PC-9 (cell line): ENCODE measurements around the gene ATP4A. TPM values are rescaled to one million over a fixed set of nuclear protein-coding genes. Genes with fewer than 3 reads are reported as not detected.
"Not testable (repeated sequence)": the region's sequence is repeated elsewhere in the genome, so short reads cannot be mapped to it uniquely, and the experiment has no call there.

Experiments
- BruUV-seq: library from RNA; stranded (reverse); fragments of 400-500 nt; replicated peaks from 2 replicates; lab custom pipeline; 2021; lab: Mats Ljungman, UMichigan
- CTCF ChIA-PET: fragments of 300-600 bp; sonication (Branson Sonifier 250); formaldehyde crosslinking; loops from one replicate; lab custom pipeline; 2022; ENCODE audit warnings: antibody characterized with exemption; lab: Charles Lee
- POLR2A ChIA-PET: fragments of 300-600 bp; sonication (Branson Sonifier 250); formaldehyde crosslinking; loops from one replicate; lab custom pipeline; 2022; ENCODE audit warnings: antibody characterized with exemption; ENCODE audit not compliant: unreplicated experiment; lab: Charles Lee
- DNase-seq, 2 experiments: peaks; one replicate each; pipeline versions ENCODE4 v3.0.0 to v3.0.0-alpha.2; 2015 to 2022; ENCODE audit warnings: mixed read lengths in 1 of 2
- H2AFZ ChIP-seq: fragments of 200-600 bp; sonication (generic); 2 replicates; pipeline ENCODE4 v1.8.1; 2017; ENCODE audit warnings: antibody characterized with exemption
- H3F3A ChIP-seq: fragments of 200-600 bp; sonication (generic); 2 replicates; pipeline ENCODE4 v1.8.1; 2017; ENCODE audit warnings: antibody characterized with exemption, mild to moderate bottlenecking, low read depth; ENCODE audit not compliant: insufficient read depth
- H3K27ac ChIP-seq: fragments of 200-600 bp; sonication (generic); 2 replicates; pipeline ENCODE4 v1.6.1; 2016; ENCODE audit warnings: mixed run types
- H3K27me3 ChIP-seq: fragments of 200-600 bp; sonication (generic); 2 replicates; pipeline ENCODE4 v1.6.1; 2016; ENCODE audit warnings: low read depth, mixed run types; ENCODE audit not compliant: insufficient read depth
- H3K36me3 ChIP-seq: fragments of 200-600 bp; sonication (generic); 2 replicates; pipeline ENCODE4 v1.6.1; 2016; ENCODE audit warnings: low read depth, mixed run types
- H3K4me1 ChIP-seq: fragments of 200-600 bp; sonication (generic); replicated peaks from 2 replicates; pipeline ENCODE4 v1.6.1; 2016; ENCODE audit warnings: mixed run types; ENCODE audit not compliant: insufficient read depth
- H3K4me2 ChIP-seq: fragments of 200-600 bp; sonication (generic); 2 replicates; pipeline ENCODE4 v1.6.1; 2017; ENCODE audit warnings: mixed run types
- H3K4me3 ChIP-seq: fragments of 200-600 bp; sonication (generic); 2 replicates; pipeline ENCODE4 v1.6.1; 2016; ENCODE audit warnings: mixed run types
- H3K79me2 ChIP-seq: fragments of 200-600 bp; sonication (generic); 2 replicates; pipeline ENCODE4 v1.6.1; 2017; ENCODE audit warnings: low read depth, mixed run types
- H3K9me2 ChIP-seq: fragments of 200-600 bp; sonication (generic); 2 replicates; pipeline ENCODE4 v1.8.1; 2017; ENCODE audit warnings: mild to moderate bottlenecking; ENCODE audit not compliant: insufficient read depth
- H3K9me3 ChIP-seq: fragments of 200-600 bp; sonication (generic); 2 replicates; pipeline ENCODE4 v1.8.1; 2016; ENCODE audit warnings: low read depth; ENCODE audit not compliant: insufficient read depth
- H4K20me1 ChIP-seq: fragments of 200-600 bp; sonication (generic); 2 replicates; pipeline ENCODE4 v1.8.1; 2017; ENCODE audit not compliant: insufficient read depth
- EZH2 ChIP-seq: fragments of 200-600 bp; sonication (generic); IDR thresholded peaks from 2 replicates; pipeline ENCODE4 v1.8.0; 2017; ENCODE audit warnings: antibody characterized with exemption, low read depth
- intact Hi-C: fragments of 100-400 bp; cut with micrococcal nuclease; formaldehyde crosslinking; loops from one replicate; pipeline ENCODE4 v1.10.0; 2022; ENCODE audit not compliant: unreplicated experiment
- total RNA-seq: library from RNA; stranded (reverse); gene quantifications from 2 replicates; pipeline ENCODE4 v1.2.3, GENCODE V29; 2021
- TF ChIP-seq, protein P1 (sequence below): fragments of 200-600 bp; sonication (generic); conservative IDR thresholded peaks from 2 replicates; pipeline ENCODE4 v1.6.1; 2017; ENCODE audit warnings: mixed run types, antibody characterized with exemption, mild to moderate bottlenecking, moderate library complexity

Gene ATP4A
- total RNA-seq, 1 experiment from 2014 or later: not detected

DNA sequence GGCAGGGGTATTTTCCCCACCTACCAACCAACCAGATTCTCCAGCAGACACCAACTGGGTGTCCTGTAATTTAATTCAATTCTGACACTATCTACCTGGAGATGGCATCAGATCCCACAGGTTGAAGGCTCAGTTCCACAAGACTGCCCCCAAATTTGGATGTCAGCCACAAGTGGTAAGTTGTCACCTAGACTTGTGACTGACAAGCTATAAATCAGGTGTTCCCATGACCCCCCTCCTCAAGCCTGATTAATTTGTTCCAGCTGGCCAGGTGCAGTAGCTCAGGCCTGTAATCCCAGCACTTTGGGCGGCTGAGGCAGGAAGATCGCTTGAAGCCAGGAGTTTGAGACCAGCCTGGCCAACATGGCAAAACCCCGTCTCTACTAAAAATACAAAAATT lies 38.5 kb upstream of the ATP4A start:
- no peaks in the 10 kb centered on the region for H3K79me2 ChIP-seq
- H4K20me1 ChIP-seq: no peaks in the 10 kb centered on the region
- ChIA-PET CTCF (no interaction called here), POLR2A (no interaction called here)
- TF ChIP-seq EZH2: no peak
- TF ChIP-seq, protein P1, sequence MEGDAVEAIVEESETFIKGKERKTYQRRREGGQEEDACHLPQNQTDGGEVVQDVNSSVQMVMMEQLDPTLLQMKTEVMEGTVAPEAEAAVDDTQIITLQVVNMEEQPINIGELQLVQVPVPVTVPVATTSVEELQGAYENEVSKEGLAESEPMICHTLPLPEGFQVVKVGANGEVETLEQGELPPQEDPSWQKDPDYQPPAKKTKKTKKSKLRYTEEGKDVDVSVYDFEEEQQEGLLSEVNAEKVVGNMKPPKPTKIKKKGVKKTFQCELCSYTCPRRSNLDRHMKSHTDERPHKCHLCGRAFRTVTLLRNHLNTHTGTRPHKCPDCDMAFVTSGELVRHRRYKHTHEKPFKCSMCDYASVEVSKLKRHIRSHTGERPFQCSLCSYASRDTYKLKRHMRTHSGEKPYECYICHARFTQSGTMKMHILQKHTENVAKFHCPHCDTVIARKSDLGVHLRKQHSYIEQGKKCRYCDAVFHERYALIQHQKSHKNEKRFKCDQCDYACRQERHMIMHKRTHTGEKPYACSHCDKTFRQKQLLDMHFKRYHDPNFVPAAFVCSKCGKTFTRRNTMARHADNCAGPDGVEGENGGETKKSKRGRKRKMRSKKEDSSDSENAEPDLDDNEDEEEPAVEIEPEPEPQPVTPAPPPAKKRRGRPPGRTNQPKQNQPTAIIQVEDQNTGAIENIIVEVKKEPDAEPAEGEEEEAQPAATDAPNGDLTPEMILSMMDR: no peak
- peaks cover 25% of the 10 kb centered on the region for H3K4me1 ChIP-seq
- H3K27ac ChIP-seq: no peak overlapping the region
- H2AFZ ChIP-seq: no peak overlapping the region
- BruUV-seq: no TSS peak
- peaks cover 1% of the 10 kb centered on the region; the same call in 1 of the 2 replicates for H3K9me3 ChIP-seq
- no peaks in the 10 kb centered on the region for H3K27me3 ChIP-seq
- no peak overlapping the region for H3K4me2 ChIP-seq
- H3K36me3 ChIP-seq: no peaks in the 10 kb centered on the region
- DNase-seq: no peak
- peaks cover 21% of the 10 kb centered on the region for H3F3A ChIP-seq
- H3K4me3 ChIP-seq: no peak overlapping the region
- H3K9me2 ChIP-seq: no peaks in the 10 kb centered on the region
- intact Hi-C loops: no loop called here

- ChIA-PET POLR2A (no interaction called here), CTCF (no interaction called here)
- Histone ChIP-seq H3F3A (peaks cover 21% of the 10 kb centered on the region), H3K79me2 (no peaks in the 10 kb centered on the region), H3K4me2 (no peak overlapping the region), H3K9me3 (no peaks in the 10 kb centered on the region), H2AFZ (no peak overlapping the region), H4K20me1 (no peaks in the 10 kb centered on the region), H3K27ac (no peak overlapping the region), H3K9me2 (no peaks in the 10 kb centered on the region), H3K4me3 (no peak overlapping the region), H3K36me3 (no peaks in the 10 kb centered on the region), H3K27me3 (no peaks in the 10 kb centered on the region), H3K4me1 (peaks cover 12% of the 10 kb centered on the region; the same call in 1 of the 2 replicates)
- intact Hi-C loops: no loop called here
- TF ChIP-seq, protein P1: no peak
- no peak for TF ChIP-seq EZH2
- no peak for DNase-seq
- no TSS peak for BruUV-seq
These were observed 33.0 kb upstream of the ATP4A start for GRCh38 chr19:35596366-35596999.

GRCh38 chr19:35595928-35596327 lies 32.5 kb upstream of the ATP4A start:
- Histone ChIP-seq H3K79me2 (no peaks in the 10 kb centered on the region), H3K27ac (no peak overlapping the region), H3K9me3 (no peaks in the 10 kb centered on the region), H3F3A (peaks cover 21% of the 10 kb centered on the region), H3K4me3 (no peak overlapping the region), H2AFZ (no peak overlapping the region), H4K20me1 (no peaks in the 10 kb centered on the region), H3K36me3 (no peaks in the 10 kb centered on the region), H3K27me3 (no peaks in the 10 kb centered on the region), H3K4me2 (no peak overlapping the region), H3K9me2 (no peaks in the 10 kb centered on the region), H3K4me1 (peaks cover 12% of the 10 kb centered on the region; the same call in 1 of the 2 replicates)
- no peak for DNase-seq
- intact Hi-C loops: no loop called here
- ChIA-PET POLR2A (interaction anchor here (0.7 kb wide), 1 partner anchor 316 kb away, joined by 14 read pairs; no protein-coding TSS in a partner anchor), CTCF (no interaction called here)
- TF ChIP-seq, protein P1: no peak
- TF ChIP-seq EZH2: no peak
- BruUV-seq: no TSS peak

DNA sequence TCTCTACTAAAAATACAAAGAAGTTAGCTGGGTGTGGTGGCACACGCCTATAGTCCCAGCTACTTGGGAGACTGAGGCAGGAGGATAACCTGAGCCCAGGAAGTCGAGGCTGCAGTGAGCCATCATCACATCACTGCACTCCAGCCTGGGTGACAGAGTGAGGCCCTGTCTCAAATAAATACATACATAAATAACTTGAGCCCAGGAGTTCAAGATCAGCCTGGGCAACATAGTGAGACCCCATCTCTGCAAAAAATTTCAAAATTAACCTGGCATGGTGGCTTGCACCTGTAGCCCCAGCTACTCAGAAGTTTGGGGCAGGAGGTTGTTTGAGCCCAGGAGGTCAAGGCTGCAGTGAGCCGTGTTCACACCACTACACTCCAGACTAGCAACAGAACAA lies 31.6 kb upstream of the ATP4A start:
- CTCF ChIA-PET, H3K9me3 ChIP-seq, intact Hi-C loops, H2AFZ ChIP-seq, H3K4me2 ChIP-seq, DNase-seq, H3K79me2 ChIP-seq, H3K36me3 ChIP-seq, H3K27me3 ChIP-seq, H4K20me1 ChIP-seq, BruUV-seq, H3K4me3 ChIP-seq, H3K27ac ChIP-seq, H3K9me2 ChIP-seq, POLR2A ChIA-PET: not testable (repeated sequence)
- Histone ChIP-seq H3K4me1 (peaks cover 12% of the 10 kb centered on the region; the same call in 1 of the 2 replicates), H3F3A (peaks cover 21% of the 10 kb centered on the region)
